Cardiac fibroblast (primary cell): ENCODE data around the gene HACD2.
"Not testable (repeated sequence)": the region's sequence is repeated elsewhere in the genome, so short reads cannot be mapped to it uniquely, and the experiment has no call there.

Source experiments
- DNase-seq, 2 donors: peaks; one replicate each; pipeline versions ENCODE4 v3.0.0 to v3.0.0-alpha.2; 2010; ENCODE audit warnings: low read depth in 2 of 2
- H3K4me3 ChIP-seq, 2 donors: replicated peaks in 1 of 2; 1 replicate in 1 of 2; 2 replicates in 1 of 2; pipeline ENCODE4 v1.5.1; 2011; ENCODE audit warnings: low read depth in 2 of 2, low read length in 2 of 2, mild to moderate bottlenecking in 2 of 2, moderate library complexity in 1 of 2
- CTCF ChIP-seq: IDR thresholded peaks from one replicate; pipeline ENCODE4 v1.5.1; 2011; ENCODE audit warnings: low read depth, mild to moderate bottlenecking, low read length, inconsistent platforms

The HACD2 gene

DNA sequence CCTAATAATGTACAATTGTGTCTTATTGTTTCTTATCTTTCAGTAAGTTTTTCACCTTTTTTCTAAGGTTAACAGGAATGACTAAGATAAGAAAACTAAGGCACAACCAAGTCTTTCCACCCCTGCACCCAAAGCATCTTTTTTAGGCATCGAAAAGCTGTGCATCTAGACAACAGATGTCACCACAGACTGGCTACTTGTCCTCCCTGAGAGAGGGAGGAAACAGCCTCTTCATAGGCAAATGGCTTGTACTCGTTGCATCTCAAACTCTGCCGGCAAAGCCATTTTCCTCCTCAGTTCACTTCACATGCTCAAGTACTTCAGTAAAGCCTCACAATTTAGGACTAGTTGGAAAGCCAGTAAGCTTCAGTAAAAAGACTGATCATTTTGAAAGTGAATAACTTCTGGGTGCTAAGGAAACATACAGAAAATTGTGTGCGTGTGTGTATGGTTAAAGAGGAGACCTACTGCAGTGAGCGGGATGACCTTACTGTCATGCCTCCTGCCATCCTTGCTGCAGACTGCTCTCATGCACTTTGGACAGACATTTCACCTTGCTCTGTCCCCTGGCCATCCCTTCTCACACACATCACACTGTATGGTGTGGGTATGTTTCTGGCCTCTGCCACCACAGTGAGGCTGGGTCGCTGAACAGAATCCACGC, 36.5 kb upstream of the HACD2 start:
- DNase-seq, result no peak
- no peak overlapping the region for H3K4me3 ChIP-seq
- no peak for TF ChIP-seq CTCF

DNA sequence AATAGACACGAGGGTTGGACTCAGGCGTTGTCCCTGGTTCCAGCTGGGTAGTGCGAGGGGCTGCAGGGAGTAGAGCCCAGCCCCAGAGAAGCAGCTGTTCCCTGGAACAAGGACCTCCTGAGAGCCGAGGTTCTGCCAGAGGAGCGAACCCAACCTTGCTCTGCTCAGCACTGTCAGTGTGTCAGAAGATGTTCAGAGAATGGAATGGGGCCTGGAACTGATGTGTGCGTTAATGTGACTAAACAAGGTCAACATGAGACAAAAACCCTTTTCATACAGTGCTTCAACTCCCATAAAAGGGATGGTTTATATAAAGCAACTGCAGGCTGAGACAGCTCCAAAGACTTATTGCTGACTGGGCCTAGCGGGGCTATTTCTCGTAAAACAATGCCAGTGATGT, 35.5 kb upstream of the HACD2 start:
- DNase-seq, result no peak
- no peak for TF ChIP-seq CTCF
- H3K4me3 ChIP-seq, result no peak overlapping the region

GRCh38 chr3:123618768-123619484, 34.1 kb upstream of the HACD2 start:
- no peak for TF ChIP-seq CTCF
- no peak overlapping the region for H3K4me3 ChIP-seq
- peak; percentile 87 to 94 for DNase-seq

DNA sequence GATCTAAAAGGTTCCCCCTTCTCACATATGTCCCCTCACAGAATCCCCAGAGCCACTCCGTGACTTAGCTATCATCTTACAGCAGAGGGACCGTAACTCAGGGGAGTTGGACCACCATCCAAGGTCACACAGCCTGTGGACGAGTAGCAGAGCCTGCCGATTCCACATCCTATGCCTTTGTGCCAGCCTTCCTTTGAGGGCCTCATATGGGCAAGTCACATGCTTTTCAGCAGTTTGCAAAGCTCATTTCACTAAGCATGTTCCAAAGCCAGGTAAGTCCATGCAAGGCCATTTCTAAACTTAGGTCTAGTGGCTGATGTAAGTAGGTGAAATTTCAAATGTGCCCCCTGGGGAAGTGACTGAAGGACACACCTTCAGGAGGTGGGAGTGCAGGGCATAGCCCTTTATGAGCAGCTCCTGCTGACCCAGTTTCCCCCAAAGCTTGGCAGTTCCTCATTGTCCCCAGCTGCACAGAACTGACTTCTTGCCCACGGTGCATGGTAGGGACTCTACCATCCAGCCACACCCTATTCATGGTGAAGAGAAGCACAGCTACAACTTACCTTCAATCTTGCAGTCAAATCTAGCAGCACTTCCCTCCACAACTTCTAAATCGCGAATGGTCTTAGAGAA, 33.3 kb upstream of the HACD2 start:
- DNase-seq, result no peak
- no peak overlapping the region for H3K4me3 ChIP-seq
- TF ChIP-seq CTCF, result no peak

DNA sequence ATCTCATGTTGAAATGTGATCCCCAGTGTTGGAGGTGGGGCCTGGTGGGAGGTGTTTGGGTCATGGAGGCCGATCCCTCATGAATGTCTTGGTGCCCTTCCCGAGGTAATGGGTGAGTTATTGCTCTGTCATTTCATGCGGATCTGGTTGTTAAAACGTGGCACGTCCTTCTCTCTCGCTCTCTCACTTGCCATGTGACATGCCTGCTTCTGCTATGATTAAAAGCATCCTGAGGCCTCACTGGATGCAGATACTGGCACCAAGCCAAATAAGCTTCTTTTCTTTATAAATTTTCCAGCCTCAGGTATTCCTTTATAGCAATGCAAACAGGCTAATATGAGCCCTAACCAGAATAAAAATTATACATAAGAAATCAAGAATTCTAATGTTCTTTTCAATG, 31.7 kb upstream of the HACD2 start:
- no peak overlapping the region for H3K4me3 ChIP-seq
- DNase-seq, result no peak
- TF ChIP-seq CTCF, result no peak

DNA sequence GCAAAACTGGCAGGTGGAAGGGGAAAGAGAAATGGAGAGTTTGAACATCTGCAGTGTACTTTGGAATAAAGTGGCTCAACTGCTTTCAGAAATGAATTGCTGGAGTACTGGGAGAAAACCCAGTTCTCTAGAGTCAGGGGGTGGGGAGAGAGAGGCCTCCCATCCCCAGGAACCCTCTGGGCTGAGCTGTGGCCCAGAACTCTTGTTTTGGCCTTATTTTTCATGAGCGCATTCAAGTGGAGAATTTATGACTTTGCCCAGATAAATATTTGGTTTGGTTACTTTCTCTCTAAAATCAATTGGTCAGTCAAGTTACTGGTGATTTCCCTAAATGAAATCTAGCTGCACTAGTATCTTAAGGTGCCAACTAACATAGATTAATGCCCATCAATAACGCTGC, 28.7 kb upstream of the HACD2 start:
- H3K4me3 ChIP-seq, result no peak overlapping the region
- TF ChIP-seq CTCF, result no peak
- no peak for DNase-seq

GRCh38 chr3:123611674-123612073, 26.8 kb upstream of the HACD2 start:
- H3K4me3 ChIP-seq, DNase-seq: not testable (repeated sequence)
